Astrocyte (in vitro differentiated cells and primary cell): Measurements from ENCODE around the gene HDAC1. TPM values are rescaled to one million over a fixed set of nuclear protein-coding genes. Genes with fewer than 3 reads are reported as not detected.
A peak's percentile ranks its signal among the peaks of the same experiment; 100 is the strongest.
"Not testable (repeated sequence)": the region's sequence is repeated elsewhere in the genome, so short reads cannot be mapped to it uniquely, and the experiment has no call there.

Experiments
- DNase-seq: peaks from one replicate; pipeline ENCODE4 v3.0.0-alpha.2; 2010; ENCODE audit warnings: low read depth
- FAIRE-seq: peaks from 2 replicates; lab custom pipeline; 2011; peaks lifted over from hg19 to GRCh38; lab: Jason Lieb, UNC
- H2AFZ ChIP-seq: 2 replicates; pipeline ENCODE4 v1.6.0; 2012; ENCODE audit warnings: low read depth, low read length, inconsistent platforms
- H3K27ac ChIP-seq: 2 replicates; pipeline ENCODE4 v1.5.1; 2011; ENCODE audit warnings: low read depth, low read length, inconsistent platforms
- H3K27me3 ChIP-seq: 2 replicates; pipeline ENCODE4 v1.6.0; 2011; ENCODE audit warnings: low read length, inconsistent platforms; ENCODE audit not compliant: insufficient read depth
- H3K36me3 ChIP-seq: 2 replicates; pipeline ENCODE4 v1.5.1; 2011; ENCODE audit warnings: low read length, inconsistent platforms; ENCODE audit not compliant: insufficient read depth
- H3K4me1 ChIP-seq: 2 replicates; pipeline ENCODE4 v1.5.1; 2011; ENCODE audit warnings: low read length, inconsistent platforms; ENCODE audit not compliant: insufficient read depth
- H3K4me2 ChIP-seq: 2 replicates; pipeline ENCODE4 v1.6.0; 2012; ENCODE audit warnings: low read length, inconsistent platforms
- H3K4me3 ChIP-seq: 2 replicates; pipeline ENCODE4 v1.5.1; 2011; ENCODE audit warnings: low read depth, mild to moderate bottlenecking, low read length, inconsistent platforms; ENCODE audit not compliant: insufficient read depth
- H3K79me2 ChIP-seq: 2 replicates; pipeline ENCODE4 v1.6.0; 2012; ENCODE audit warnings: mild to moderate bottlenecking, low read length, inconsistent platforms; ENCODE audit not compliant: insufficient read depth
- H3K9ac ChIP-seq: 2 replicates; pipeline ENCODE4 v1.6.0; 2012; ENCODE audit warnings: mild to moderate bottlenecking, low read length, inconsistent platforms
- H3K9me3 ChIP-seq: 2 replicates; pipeline ENCODE4 v1.5.1; 2012; ENCODE audit warnings: low read depth, mild to moderate bottlenecking, low read length, inconsistent platforms; ENCODE audit not compliant: insufficient read depth
- H4K20me1 ChIP-seq: 2 replicates; pipeline ENCODE4 v1.6.0; 2012; ENCODE audit warnings: low read length, inconsistent platforms; ENCODE audit not compliant: insufficient read depth
- H3K27ac Mint-ChIP-seq: one replicate; pipeline ENCODE4 v1.8.0; 2021; ENCODE audit warnings: mild to moderate bottlenecking, mixed read lengths; ENCODE audit not compliant: unreplicated experiment
- H3K27me3 Mint-ChIP-seq: one replicate; pipeline ENCODE4 v1.8.0; 2021; ENCODE audit warnings: low read depth, mixed read lengths; ENCODE audit not compliant: unreplicated experiment
- H3K36me3 Mint-ChIP-seq: one replicate; pipeline ENCODE4 v1.8.0; 2021; ENCODE audit warnings: low read depth, mixed read lengths; ENCODE audit not compliant: unreplicated experiment
- H3K4me1 Mint-ChIP-seq: one replicate; pipeline ENCODE4 v1.8.0; 2021; ENCODE audit warnings: low read depth, mixed read lengths; ENCODE audit not compliant: unreplicated experiment
- H3K4me3 Mint-ChIP-seq: one replicate; pipeline ENCODE4 v1.8.0; 2021; ENCODE audit warnings: mild to moderate bottlenecking, moderate library complexity, mixed read lengths; ENCODE audit not compliant: unreplicated experiment
- H3K9me3 Mint-ChIP-seq: one replicate; pipeline ENCODE4 v1.8.0; 2021; ENCODE audit warnings: mild to moderate bottlenecking, mixed read lengths; ENCODE audit not compliant: unreplicated experiment
- CTCF ChIP-seq: IDR thresholded peaks from 2 replicates; pipeline ENCODE4 v1.5.1; 2011; ENCODE audit warnings: low read depth, mild to moderate bottlenecking, inconsistent platforms, low read length, moderate library complexity; ENCODE audit not compliant: insufficient read depth
- EZH2 ChIP-seq: IDR thresholded peaks from 2 replicates; pipeline ENCODE4 v1.6.1; 2012; ENCODE audit warnings: mild to moderate bottlenecking, low read length, inconsistent platforms; ENCODE audit not compliant: insufficient read depth
- total RNA-seq: library from RNA; stranded (reverse); gene quantifications from 2 replicates; pipeline ENCODE4 v1.2.1, GENCODE V29; 2021

HDAC1 gene
- total RNA-seq, 1 donor from 2014 or later, result 99.6 TPM

- peak overlapping the region; percentile 90 for H3K9ac ChIP-seq
These were observed 657 bp upstream of the HDAC1 start for GRCh38 chr1:32291145-32291707.

GRCh38 chr1:32298211-32298610 is 6.3 kb downstream of the HDAC1 start:
- not testable (repeated sequence) for H3K27me3 ChIP-seq, H3K27ac Mint-ChIP-seq, H3K9ac ChIP-seq, H3K4me1 Mint-ChIP-seq, H3K4me1 ChIP-seq, H3K4me2 ChIP-seq, FAIRE-seq, DNase-seq, H3K36me3 ChIP-seq, H3K36me3 Mint-ChIP-seq, H2AFZ ChIP-seq, H3K27me3 Mint-ChIP-seq, H3K9me3 Mint-ChIP-seq, H3K9me3 ChIP-seq, H3K27ac ChIP-seq, H3K4me3 Mint-ChIP-seq, H3K4me3 ChIP-seq
- H4K20me1 ChIP-seq, result peaks cover 57% of the 10 kb centered on the region
- H3K79me2 ChIP-seq, result peaks cover 76% of the 10 kb centered on the region

More at GRCh38 chr1:32291145-32291707, 657 bp upstream of the HDAC1 start:
- Mint-ChIP-seq H3K27me3 (no peaks in the 10 kb centered on the region), H3K36me3 (peaks cover 2% of the 10 kb centered on the region), H3K9me3 (no peaks in the 10 kb centered on the region), H3K4me3 (peak overlapping the region; percentile 74), H3K4me1 (peaks cover 7% of the 10 kb centered on the region), H3K27ac (peak overlapping the region; percentile 82)
- peaks cover 40% of the 10 kb centered on the region for H3K79me2 ChIP-seq
- H3K27me3 ChIP-seq, result no peaks in the 10 kb centered on the region
- H2AFZ ChIP-seq, result peak overlapping the region; percentile 87
- peak; percentile 41 for DNase-seq
- peaks cover 6% of the 10 kb centered on the region for H3K4me1 ChIP-seq
- H3K27ac ChIP-seq, result peak overlapping the region; percentile 70
- peak overlapping the region; percentile 91 for H3K4me3 ChIP-seq
- H3K9me3 ChIP-seq, result no peaks in the 10 kb centered on the region
- FAIRE-seq, result no peak
- peaks cover 19% of the 10 kb centered on the region for H4K20me1 ChIP-seq
- TF ChIP-seq EZH2 (no peak), CTCF (no peak)
- H3K4me2 ChIP-seq, result peak overlapping the region; percentile 86
- H3K36me3 ChIP-seq, result no peaks in the 10 kb centered on the region

- no peaks in the 10 kb centered on the region for H3K9me3 ChIP-seq
- no peaks in the 10 kb centered on the region for H3K27me3 Mint-ChIP-seq
- no peak overlapping the region for H3K9ac ChIP-seq
- H3K27me3 ChIP-seq, result no peaks in the 10 kb centered on the region
- H2AFZ ChIP-seq, result no peak overlapping the region
- peaks cover 8% of the 10 kb centered on the region for H3K4me1 Mint-ChIP-seq
- peaks cover 59% of the 10 kb centered on the region for H4K20me1 ChIP-seq
- TF ChIP-seq CTCF, result no peak
- no peak for TF ChIP-seq EZH2
- peaks cover 68% of the 10 kb centered on the region for H3K79me2 ChIP-seq
- H3K27ac ChIP-seq, result no peak overlapping the region
- peaks cover 10% of the 10 kb centered on the region for H3K36me3 ChIP-seq
- H3K4me3 ChIP-seq, result no peak overlapping the region
- peak overlapping the region; percentile 20 for H3K4me3 Mint-ChIP-seq
- no peaks in the 10 kb centered on the region for H3K9me3 Mint-ChIP-seq
- no peak overlapping the region for H3K4me2 ChIP-seq
- no peak for FAIRE-seq
- H3K27ac Mint-ChIP-seq, result no peak overlapping the region
- no peak for DNase-seq
- no peaks in the 10 kb centered on the region for H3K4me1 ChIP-seq
- H3K36me3 Mint-ChIP-seq, result peaks cover 12% of the 10 kb centered on the region
These were observed 7.4 kb downstream of the HDAC1 start for GRCh38 chr1:32299327-32299726.
